Lower lobe of right lung (tissue), 2 donors: ENCODE results near the gene TNFRSF6B. TPM values are rescaled to one million over a fixed set of nuclear protein-coding genes. Genes with fewer than 3 reads are reported as not detected.

Experiments
- ATAC-seq, 2 donors: fragments of 200-7000 bp; cut with Tn5 transposase; one replicate each; pipeline ENCODE4 v1.9.1; 2020 to 2022; ENCODE audit warnings: mild to moderate bottlenecking in 2 of 2, moderate library complexity in 2 of 2
- DNase-seq: peaks from one replicate; pipeline ENCODE4 v3.0.0-alpha.2; 2020
- H3K27ac ChIP-seq: fragments of 200-600 bp; one replicate; pipeline ENCODE4 v1.8.0; 2022
- H3K27me3 ChIP-seq: fragments of 200-600 bp; one replicate; pipeline ENCODE4 v1.8.0; 2022; ENCODE audit warnings: low read depth
- H3K36me3 ChIP-seq: fragments of 200-600 bp; one replicate; pipeline ENCODE4 v1.8.0; 2022; ENCODE audit warnings: mild to moderate bottlenecking
- H3K4me1 ChIP-seq: fragments of 200-600 bp; one replicate; pipeline ENCODE4 v1.8.0; 2022
- H3K4me3 ChIP-seq: fragments of 200-600 bp; one replicate; pipeline ENCODE4 v1.8.0; 2022; ENCODE audit warnings: mild to moderate bottlenecking
- H3K9me3 ChIP-seq: fragments of 200-600 bp; one replicate; pipeline ENCODE4 v1.8.0; 2022
- CTCF ChIP-seq: fragments of 200-600 bp; IDR thresholded peaks from one replicate; pipeline ENCODE4 v1.8.0; 2022; ENCODE audit warnings: antibody characterized with exemption, mild to moderate bottlenecking
- intact Hi-C: fragments of 100-400 bp; cut with DNase I; formaldehyde crosslinking; loops from one replicate; pipeline ENCODE4 v1.11.0; 2022
- total RNA-seq: library from RNA; stranded (reverse); fragmentation: NEBNext Ultra II Directional; extraction: Animal tissue kit (Norgen Biotek cat#: 25700); gene quantifications from one replicate; pipeline ENCODE4 v1.2.1, GENCODE V29; 2021
- donor health status: DM: no; HTN: yes; CAD: no; lungs with severe emphysema.

The TNFRSF6B gene
- total RNA-seq, 1 donor from 2014 or later, result 5.3 TPM

GRCh38 chr20:63694584-63695423 is 1.6 kb upstream of the TNFRSF6B start:
- peaks cover 53% of the 10 kb centered on the region for H3K4me1 ChIP-seq
- intact Hi-C loops, result no loop called here

GRCh38 chr20:63695424-63696305 is 787 bp upstream of the TNFRSF6B start:
- H3K27ac ChIP-seq, result no peak overlapping the region
- intact Hi-C loops, result no loop called here
- ATAC-seq (no peak), DNase-seq (no peak)
- H3K36me3 ChIP-seq, result peaks cover 29% of the 10 kb centered on the region
- no peaks in the 10 kb centered on the region for H3K9me3 ChIP-seq
- TF ChIP-seq CTCF, result no peak
- no peak overlapping the region for H3K4me3 ChIP-seq
- H3K4me1 ChIP-seq, result peaks cover 56% of the 10 kb centered on the region
- H3K27me3 ChIP-seq, result no peaks in the 10 kb centered on the region

More at GRCh38 chr20:63694584-63695423, 1.6 kb upstream of the TNFRSF6B start:
- Histone ChIP-seq H3K27ac (no peak overlapping the region), H3K9me3 (no peaks in the 10 kb centered on the region), H3K4me3 (no peak overlapping the region), H3K36me3 (peaks cover 22% of the 10 kb centered on the region), H3K27me3 (no peaks in the 10 kb centered on the region)
- no peak for TF ChIP-seq CTCF
- ATAC-seq, result no peak
- no peak for DNase-seq

- Histone ChIP-seq H3K27ac (no peak overlapping the region), H3K9me3 (no peaks in the 10 kb centered on the region), H3K36me3 (peaks cover 29% of the 10 kb centered on the region), H3K27me3 (no peaks in the 10 kb centered on the region), H3K4me1 (peaks cover 56% of the 10 kb centered on the region), H3K4me3 (peak overlapping the region; percentile 40)
- no peak for TF ChIP-seq CTCF
- peak; percentile 45 for DNase-seq
- intact Hi-C loops, result no loop called here
- peak; percentile 0 to 18 for ATAC-seq
Measured at GRCh38 chr20:63696306-63696627, 185 bp upstream of the TNFRSF6B start.

GRCh38 chr20:63697357-63697867 is 960 bp downstream of the TNFRSF6B start:
- peak overlapping the region; percentile 31 for H3K27ac ChIP-seq
- peaks cover 29% of the 10 kb centered on the region for H3K36me3 ChIP-seq
- H3K4me1 ChIP-seq, result peaks cover 47% of the 10 kb centered on the region
- H3K9me3 ChIP-seq, result no peaks in the 10 kb centered on the region
- H3K4me3 ChIP-seq, result peak overlapping the region; percentile 40
- ATAC-seq (no peak), DNase-seq (peak; percentile 27)
- no peak for TF ChIP-seq CTCF
- no peaks in the 10 kb centered on the region for H3K27me3 ChIP-seq
- intact Hi-C loops, result no loop called here

GRCh38 chr20:63697868-63698545 is 1.6 kb downstream of the TNFRSF6B start:
- H3K4me1 ChIP-seq, result peaks cover 41% of the 10 kb centered on the region
- ATAC-seq, result no peak
- H3K4me3 ChIP-seq, result peak overlapping the region; percentile 40
- no peaks in the 10 kb centered on the region for H3K9me3 ChIP-seq
- peak; percentile 37 for DNase-seq
- no peak for TF ChIP-seq CTCF
- intact Hi-C loops, result no loop called here
- H3K27ac ChIP-seq, result peak overlapping the region; percentile 49
- H3K27me3 ChIP-seq, result no peaks in the 10 kb centered on the region
- H3K36me3 ChIP-seq, result peaks cover 29% of the 10 kb centered on the region
